ENCODE data around the gene SMS. TPM values are rescaled to one million over a fixed set of nuclear protein-coding genes. Genes with fewer than 3 reads are reported as not detected.

The SMS gene
- total RNA-seq, 1 experiment from 2014 or later: 164 TPM

GRCh38 chrX:21944136-21944615 lies 3.7 kb downstream of the SMS start:
- Histone ChIP-seq H3K4me2 (ENCODE audit: low read length) (peak overlapping the region; percentile 85), H3K27me3 (ENCODE audit: low read length) (no peaks in the 10 kb centered on the region), H3F3A (ENCODE audit: low read length, unreplicated experiment) (no peaks in the 10 kb centered on the region), H3K9me2 (replicated peaks; ENCODE audit: low read length) (no peaks in the 10 kb centered on the region), H3K4me3 (ENCODE audit: low read length) (peak overlapping the region; percentile 87; the same call in 1 of the 2 replicates), H3K36me3 (ENCODE audit: low read depth, low read length) (peaks cover 9% of the 10 kb centered on the region; the same call in 1 of the 2 replicates), H4K20me1 (ENCODE audit: low read length) (peaks cover 45% of the 10 kb centered on the region), H3K79me2 (ENCODE audit: low read length) (peaks cover 81% of the 10 kb centered on the region), H3K9ac (ENCODE audit: low read length) (no peak overlapping the region), H3K9me3 (ENCODE audit: low read length) (no peaks in the 10 kb centered on the region), H2AFZ (ENCODE audit: low read length) (no peak overlapping the region), H3K4me1 (ENCODE audit: insufficient read depth, low read length) (peaks cover 53% of the 10 kb centered on the region), H3K27ac (ENCODE audit: low read length) (peak overlapping the region; percentile 79)
- intact Hi-C loops (cut with micrococcal nuclease): no loop called here
- DNase-seq: no peak
- ChIA-PET POLR2A (ENCODE audit: unreplicated experiment) (no interaction called here), CTCF (no interaction called here)
- TF ChIP-seq CTCF (conservative IDR thresholded peaks at IDR 0.05; ENCODE audit: low read depth, low read length) (no peak), EZH2 (IDR thresholded peaks at IDR 0.05; ENCODE audit: low read length, unreplicated experiment) (no peak), EZH2phosphoT487 (IDR thresholded peaks at IDR 0.05; ENCODE audit: borderline replicate concordance, low read length) (no peak)
- ATAC-seq: no peak
- BruUV-seq (replicated peaks): no TSS peak

GRCh38 chrX:21946925-21947641 lies 6.6 kb downstream of the SMS start:
- Histone ChIP-seq H3F3A (ENCODE audit: low read length, unreplicated experiment) (no peaks in the 10 kb centered on the region), H3K36me3 (ENCODE audit: low read depth, low read length) (peaks cover 13% of the 10 kb centered on the region; the same call in 1 of the 2 replicates), H3K9me3 (ENCODE audit: low read length) (no peaks in the 10 kb centered on the region), H3K27ac (ENCODE audit: low read length) (peak overlapping the region; percentile 36), H3K9ac (ENCODE audit: low read length) (no peak overlapping the region), H3K4me1 (ENCODE audit: insufficient read depth, low read length) (peaks cover 48% of the 10 kb centered on the region), H4K20me1 (ENCODE audit: low read length) (peaks cover 50% of the 10 kb centered on the region), H3K4me3 (ENCODE audit: low read length) (peak overlapping the region; percentile 34; the same call in 1 of the 2 replicates), H3K4me2 (ENCODE audit: low read length) (peak overlapping the region; percentile 61), H3K27me3 (ENCODE audit: low read length) (no peaks in the 10 kb centered on the region), H3K79me2 (ENCODE audit: low read length) (peaks cover 100% of the 10 kb centered on the region), H3K9me2 (replicated peaks; ENCODE audit: low read length) (no peaks in the 10 kb centered on the region), H2AFZ (ENCODE audit: low read length) (no peak overlapping the region)
- TF ChIP-seq CTCF (conservative IDR thresholded peaks at IDR 0.05; ENCODE audit: low read depth, low read length): no peak
- no peak for TF ChIP-seq EZH2phosphoT487 (IDR thresholded peaks at IDR 0.05; ENCODE audit: borderline replicate concordance, low read length)
- no peak for TF ChIP-seq EZH2 (IDR thresholded peaks at IDR 0.05; ENCODE audit: low read length, unreplicated experiment)
- DNase-seq: peak; percentile 25
- ChIA-PET POLR2A (ENCODE audit: unreplicated experiment) (interaction anchor here (0.5 to 0.6 kb wide), 2 partner anchors 48 to 344 kb away, joined by 3 to 6 read pairs; no protein-coding TSS in a partner anchor), CTCF (no interaction called here)
- intact Hi-C loops (cut with micrococcal nuclease): no loop called here
- no TSS peak for BruUV-seq (replicated peaks)
- ATAC-seq: peak; percentile 29

- no peaks in the 10 kb centered on the region for H3F3A ChIP-seq (ENCODE audit: low read length, unreplicated experiment)
- H3K27ac ChIP-seq (ENCODE audit: low read length): peak overlapping the region; percentile 36
- no peak for ATAC-seq
- no peak for DNase-seq
- peak overlapping the region; percentile 34; the same call in 1 of the 2 replicates for H3K4me3 ChIP-seq (ENCODE audit: low read length)
- intact Hi-C loops (cut with micrococcal nuclease): no loop called here
- peaks cover 100% of the 10 kb centered on the region for H3K79me2 ChIP-seq (ENCODE audit: low read length)
- H3K9ac ChIP-seq (ENCODE audit: low read length): no peak overlapping the region
- no TSS peak for BruUV-seq (replicated peaks)
- TF ChIP-seq EZH2 (IDR thresholded peaks at IDR 0.05; ENCODE audit: low read length, unreplicated experiment): no peak
- TF ChIP-seq CTCF (conservative IDR thresholded peaks at IDR 0.05; ENCODE audit: low read depth, low read length): no peak
- H3K4me1 ChIP-seq (ENCODE audit: insufficient read depth, low read length): peaks cover 44% of the 10 kb centered on the region
- H3K36me3 ChIP-seq (ENCODE audit: low read depth, low read length): peaks cover 13% of the 10 kb centered on the region; the same call in 1 of the 2 replicates
- H4K20me1 ChIP-seq (ENCODE audit: low read length): peaks cover 51% of the 10 kb centered on the region
- POLR2A ChIA-PET (ENCODE audit: unreplicated experiment): no interaction called here
- no peaks in the 10 kb centered on the region for H3K27me3 ChIP-seq (ENCODE audit: low read length)
- H3K9me2 ChIP-seq (replicated peaks; ENCODE audit: low read length): no peaks in the 10 kb centered on the region
- H3K4me2 ChIP-seq (ENCODE audit: low read length): peak overlapping the region; percentile 61
- H3K9me3 ChIP-seq (ENCODE audit: low read length): no peaks in the 10 kb centered on the region
- CTCF ChIA-PET: no interaction called here
- H2AFZ ChIP-seq (ENCODE audit: low read length): no peak overlapping the region
Measured at GRCh38 chrX:21947671-21948070, 7.2 kb downstream of the SMS start.

All from PC-3 (cell line).